ENCODE results near the gene LRRC10B. TPM values are rescaled to one million over a fixed set of nuclear protein-coding genes. Genes with fewer than 3 reads are reported as not detected.
"Not testable (repeated sequence)": the region's sequence is repeated elsewhere in the genome, so short reads cannot be mapped to it uniquely, and the experiment has no call there.

The LRRC10B gene
- polyA plus RNA-seq (ENCODE audit: insufficient read length): 0.63 TPM
- long read RNA-seq, donor 1, partial matches to known transcripts: 0 of 4 reads
- long read RNA-seq, donor 1, other reads (novel, unspliced or antisense): 0 of 4 reads
- long read RNA-seq, donor 2, partial matches to known transcripts: 0 of 2 reads
- long read RNA-seq, donor 2, other reads (novel, unspliced or antisense): 0 of 2 reads
- long read RNA-seq, donor 3, partial matches to known transcripts: 0 of 2 reads
- long read RNA-seq, donor 3, other reads (novel, unspliced or antisense): 0 of 2 reads
- long read RNA-seq, donor 4, partial matches to known transcripts: 0 of 1 reads
- long read RNA-seq, donor 4, other reads (novel, unspliced or antisense): 0 of 1 reads
- long read RNA-seq, donor 5, partial matches to known transcripts: 0 of 2 reads
- long read RNA-seq, donor 5, other reads (novel, unspliced or antisense): 0 of 2 reads
- long read RNA-seq, donor 6: 0 reads
- long read RNA-seq, donor 7, partial matches to known transcripts: 0 of 4 reads
- long read RNA-seq, donor 7, other reads (novel, unspliced or antisense): 0 of 4 reads
- long read RNA-seq, donor 8, partial matches to known transcripts: 0 of 2 reads
- long read RNA-seq, donor 8, other reads (novel, unspliced or antisense): 0 of 2 reads

GRCh38 chr11:61507962-61508861 is at the start of gene LRRC10B:
LRRC10B (plus strand) TSS chr11:61508749; CDS start chr11:61508999, 250 bp downstream.
- DNase-seq: peak; percentile 76

- DNase-seq: no peak
Observed at GRCh38 chr11:61460474-61460881, 48.1 kb upstream of the LRRC10B start.

- DNase-seq: no peak
Observed at GRCh38 chr11:61460986-61461385, 47.6 kb upstream of the LRRC10B start.

- not testable (repeated sequence) for DNase-seq
Observed at GRCh38 chr11:61467602-61468001, 40.9 kb upstream of the LRRC10B start.

- DNase-seq: no peak
Observed at GRCh38 chr11:61468002-61468401, 40.5 kb upstream of the LRRC10B start.

- DNase-seq: no peak
Observed at GRCh38 chr11:61472282-61472681, 36.3 kb upstream of the LRRC10B start.

- DNase-seq: no peak
Observed at GRCh38 chr11:61472868-61473267, 35.7 kb upstream of the LRRC10B start.

GRCh38 chr11:61473370-61474012 is 35.1 kb upstream of the LRRC10B start:
- DNase-seq: no peak

GRCh38 chr11:61474013-61474643 is 34.4 kb upstream of the LRRC10B start:
- DNase-seq: no peak

GRCh38 chr11:61475433-61475832 is 33.1 kb upstream of the LRRC10B start:
- DNase-seq: no peak

- no peak for DNase-seq
Observed at GRCh38 chr11:61476371-61476770, 32.2 kb upstream of the LRRC10B start.

GRCh38 chr11:61477126-61477525 is 31.4 kb upstream of the LRRC10B start:
- DNase-seq: no peak

- DNase-seq: no peak
Observed at GRCh38 chr11:61477727-61478148, 30.8 kb upstream of the LRRC10B start.

GRCh38 chr11:61479360-61480058 is 29.0 kb upstream of the LRRC10B start:
- not testable (repeated sequence) for DNase-seq

GRCh38 chr11:61480261-61480993 is 28.1 kb upstream of the LRRC10B start:
- no peak for DNase-seq

- peak; percentile 78 for DNase-seq
Observed at GRCh38 chr11:61480994-61481335, 27.6 kb upstream of the LRRC10B start.

GRCh38 chr11:61481806-61482205 is 26.7 kb upstream of the LRRC10B start:
- DNase-seq: no peak

- DNase-seq: no peak
Observed at GRCh38 chr11:61482513-61482912, 26.0 kb upstream of the LRRC10B start.

- no peak for DNase-seq
Observed at GRCh38 chr11:61484541-61484940, 24.0 kb upstream of the LRRC10B start.

- no peak for DNase-seq
Observed at GRCh38 chr11:61485080-61485479, 23.5 kb upstream of the LRRC10B start.
